ENCODE results near the gene HIBADH. TPM values are rescaled to one million over a fixed set of nuclear protein-coding genes. Genes with fewer than 3 reads are reported as not detected.

The HIBADH gene
- total and polyA plus RNA-seq, 2 experiments from 2014 or later: 62.5 to 83.8 TPM

- Histone ChIP-seq H3K27ac (no peak overlapping the region), H3K36me3 (no peaks in the 10 kb centered on the region), H3K4me1 (ENCODE audit: low read depth) (no peaks in the 10 kb centered on the region), H3K27me3 (no peaks in the 10 kb centered on the region), H3K4me3 (no peak overlapping the region), H3K9me3 (ENCODE audit: low read depth) (no peaks in the 10 kb centered on the region)
- no peak for DNase-seq (ENCODE audit: low read depth in 1 of 2, low spot score in 1 of 2)
- no peak for TF ChIP-seq CTCF (IDR thresholded peaks at IDR 0.05; ENCODE audit: low read depth, low read length)
Measured at GRCh38 chr7:27476493-27476892, 186.2 kb downstream of the HIBADH start.

Other genes with a start within 250 kb of the HIBADH start
- gene TAX1BP1, start 77.3 kb upstream of the HIBADH start, total RNA-seq: 37.0 and 47.6 TPM in 2 replicates
- 91.4 and 96.9 TPM in 2 replicates for gene TAX1BP1, start 77.3 kb upstream of the HIBADH start, polyA plus RNA-seq